ENCODE data around the gene SLC17A3.

SLC17A3 gene

DNA sequence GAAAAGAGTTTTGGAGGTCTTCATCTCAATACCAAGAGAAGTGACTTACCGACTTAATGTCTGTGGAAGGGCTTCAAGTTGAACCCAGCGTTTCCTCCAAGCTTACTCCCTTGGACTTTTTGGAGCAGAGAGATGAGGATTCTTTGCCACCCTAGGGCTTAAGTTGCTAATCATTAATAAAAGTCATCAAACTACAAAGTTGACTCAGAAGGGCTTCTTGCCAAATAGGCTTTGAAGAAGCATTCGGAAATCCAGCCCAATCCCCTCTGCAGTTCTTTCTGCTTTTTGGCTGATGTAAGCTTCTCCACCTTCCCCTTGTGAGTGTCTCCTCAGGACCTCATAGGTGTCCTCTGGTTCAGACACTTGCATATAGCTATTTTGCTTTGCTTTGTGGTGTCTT, at the start of gene SLC17A3:
SLC17A3 (minus strand) TSS at position 126 of the 400 bp plus-strand sequence. CDS start 5,856 bp downstream, outside the sequence.
- DNase-seq, result no peak

DNA sequence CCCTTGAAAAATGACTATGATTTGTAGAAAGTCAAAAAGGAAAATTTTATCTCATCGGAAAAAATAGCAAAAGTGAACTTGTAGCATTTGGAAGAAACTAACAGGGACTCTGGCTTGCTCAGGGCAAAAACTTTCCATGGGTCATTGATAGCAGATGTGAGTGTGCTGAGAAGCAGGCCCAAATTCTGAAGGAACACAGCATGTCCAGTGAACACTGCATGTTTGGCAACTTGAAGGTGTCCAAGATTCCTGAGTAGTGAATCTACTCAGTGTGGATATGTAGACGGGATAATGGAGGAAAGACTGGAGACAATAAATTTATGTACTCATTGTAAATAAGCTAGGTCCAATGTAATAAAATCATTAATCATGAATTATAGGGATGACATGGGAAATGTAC, 48.3 kb upstream of the SLC17A3 start:
- DNase-seq, result no peak

DNA sequence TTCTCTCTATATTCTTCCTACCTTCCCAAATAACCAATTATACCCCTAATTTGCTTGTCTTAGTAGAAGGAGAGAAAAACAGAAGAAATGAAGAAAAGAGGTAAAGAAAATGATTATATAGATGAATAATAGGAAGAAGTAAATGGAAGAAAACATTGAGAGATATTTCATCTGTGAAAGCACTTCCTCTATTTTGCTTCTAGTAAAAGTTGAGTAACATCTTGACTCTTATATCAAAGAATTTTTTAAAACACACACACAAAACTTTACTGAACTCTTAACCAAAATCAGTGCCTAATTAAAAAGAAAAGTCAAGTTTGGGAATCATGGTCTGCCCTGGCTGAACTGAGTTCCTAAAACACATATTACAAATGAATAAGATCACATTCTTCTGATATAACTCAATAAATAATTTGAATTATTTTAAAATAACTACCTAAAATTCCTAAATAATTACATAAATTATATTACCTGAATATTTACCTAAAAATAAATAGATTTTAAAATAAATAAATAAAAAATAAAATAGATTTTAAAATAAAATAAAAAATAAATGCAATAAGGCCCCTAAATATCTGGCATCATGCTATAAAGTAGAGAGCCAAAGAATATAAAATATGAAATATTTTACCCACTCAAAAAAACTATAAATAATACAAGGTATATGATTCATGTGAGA, 47.6 kb upstream of the SLC17A3 start:
- DNase-seq, result no peak

DNA sequence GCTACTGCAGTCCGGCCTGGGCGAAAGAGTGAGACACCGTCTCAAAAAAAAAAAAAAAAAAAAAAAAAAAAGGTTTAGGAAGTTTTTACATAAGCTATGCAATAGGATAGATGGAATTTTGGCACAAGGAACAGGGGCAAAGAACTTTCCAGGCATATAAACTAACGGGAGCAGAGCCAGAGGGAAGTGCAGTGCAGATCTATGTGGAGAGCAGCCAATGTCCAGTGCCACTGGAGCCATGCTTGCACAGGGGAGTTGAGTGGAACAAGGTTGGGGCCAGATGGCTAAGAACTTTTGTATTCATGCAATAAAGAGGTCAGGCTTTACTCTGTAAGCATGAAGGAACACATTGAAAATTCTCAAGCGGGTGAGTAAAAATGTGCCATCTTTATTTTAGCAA, 45.6 kb upstream of the SLC17A3 start:
- DNase-seq, result no peak

DNA sequence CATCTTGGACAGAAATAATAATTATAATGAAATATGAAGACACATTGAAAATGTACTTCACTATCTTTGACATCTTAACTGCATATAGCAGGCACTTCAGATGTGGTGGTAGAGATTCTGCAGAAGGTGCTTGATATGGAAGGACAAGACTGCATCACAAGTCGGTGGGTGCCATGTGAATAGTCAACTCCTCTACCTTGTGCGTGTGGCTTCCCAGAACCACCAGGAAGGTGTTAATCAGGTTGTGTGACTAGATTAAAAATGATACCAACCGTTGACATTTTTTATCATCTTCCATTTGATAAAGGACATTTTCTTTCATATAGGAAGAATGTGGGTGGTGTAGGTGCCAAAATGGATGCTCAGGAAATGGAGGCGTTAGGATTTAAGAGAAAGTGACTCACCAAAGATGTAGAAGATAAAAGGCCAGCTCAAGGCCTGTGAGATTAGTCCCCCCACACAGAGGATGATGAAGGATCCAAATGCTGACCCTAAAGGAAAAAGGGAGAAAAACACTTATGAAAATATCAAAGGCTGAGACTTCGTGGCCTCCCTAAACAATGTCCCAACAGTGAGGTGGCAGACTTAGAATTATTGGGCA, 44.1 kb upstream of the SLC17A3 start:
- DNase-seq, result no peak

DNA sequence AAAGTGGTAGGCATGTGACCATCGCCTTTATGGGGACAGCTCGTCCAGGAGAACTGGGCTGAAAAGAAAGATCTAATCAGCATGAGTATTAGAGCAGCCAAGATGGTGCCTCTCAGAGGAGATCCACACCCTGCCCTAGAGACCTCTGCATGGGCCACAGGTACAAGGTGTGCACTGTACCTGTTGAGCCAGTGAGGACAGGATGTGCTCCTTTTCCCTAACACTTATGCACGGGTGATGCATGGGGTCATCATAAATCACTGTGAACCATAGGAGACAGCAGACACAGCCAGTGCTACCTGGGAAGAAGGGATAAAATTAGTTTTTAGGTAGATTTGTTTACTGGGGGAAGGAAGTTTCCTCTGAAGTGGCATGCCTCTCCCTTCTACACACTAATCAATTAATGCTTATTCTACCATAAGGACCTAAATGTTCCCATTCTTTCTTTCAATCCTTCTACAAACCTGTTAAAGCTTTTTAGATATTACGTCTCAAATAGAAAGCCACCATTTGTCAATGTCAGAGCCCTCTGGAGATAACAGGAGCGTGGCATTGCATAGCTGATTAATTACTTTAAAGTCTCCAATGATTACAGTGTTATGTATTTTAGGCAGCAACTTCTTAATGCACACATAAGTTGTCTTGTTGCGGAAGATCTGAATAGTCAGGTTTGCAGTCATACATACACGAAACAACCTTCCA, 42.9 kb upstream of the SLC17A3 start:
- DNase-seq, result no peak

DNA sequence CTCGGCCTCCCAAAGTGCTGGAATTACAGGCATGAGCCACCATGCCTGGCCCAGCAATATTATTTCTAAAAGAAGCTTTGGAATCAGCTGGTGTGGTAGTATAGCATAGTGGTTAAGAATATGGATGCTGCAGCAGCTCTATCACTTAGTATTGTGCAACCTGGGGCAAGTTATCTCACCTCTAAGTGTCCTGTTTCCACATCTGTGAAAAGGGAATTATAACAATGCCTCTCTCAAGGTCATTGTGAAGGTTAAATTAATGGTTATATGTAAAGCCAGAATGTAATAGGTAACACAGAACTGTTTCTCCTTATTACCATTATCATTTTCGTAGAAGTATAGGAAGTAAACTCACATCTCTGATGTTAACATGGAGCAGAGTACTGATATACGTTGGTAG, 42.3 kb upstream of the SLC17A3 start:
- no peak for DNase-seq

- no peak for DNase-seq
These were observed 39.7 kb upstream of the SLC17A3 start for GRCh38 chr6:25913741-25914140.

- no peak for DNase-seq
These were observed 37.3 kb upstream of the SLC17A3 start for GRCh38 chr6:25911351-25911750.

- no peak for DNase-seq
These were observed 33.5 kb upstream of the SLC17A3 start for GRCh38 chr6:25907475-25908014.

DNA sequence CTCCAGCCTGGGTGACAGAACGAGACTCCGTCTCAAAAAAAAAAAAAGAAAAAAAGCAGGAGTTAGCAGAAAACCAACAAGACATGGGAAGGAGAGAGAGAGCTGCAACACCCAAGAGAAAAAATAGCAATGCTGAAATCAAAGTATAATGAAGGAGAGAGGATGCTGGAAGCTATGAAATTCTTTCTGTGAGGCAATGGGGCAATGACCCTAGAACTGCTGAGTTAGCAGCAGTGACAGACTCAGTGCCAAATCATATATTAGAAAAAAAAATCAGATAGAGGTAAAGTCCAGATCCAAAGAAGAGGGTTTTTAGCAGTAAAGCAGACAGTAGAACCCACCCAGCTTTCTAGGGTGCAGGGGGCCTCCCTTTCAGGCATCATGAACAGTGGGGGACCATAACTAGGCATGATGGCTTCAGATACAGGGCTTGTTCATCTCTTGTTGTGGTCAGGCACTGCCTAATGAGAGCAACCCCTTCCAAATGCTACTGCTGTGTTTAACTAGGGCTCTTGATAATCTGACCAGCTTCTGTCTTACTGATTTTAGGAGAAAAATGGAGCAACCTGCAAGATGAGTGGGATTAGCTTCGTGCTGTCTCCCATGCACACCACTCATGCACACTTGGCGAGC, 29.5 kb upstream of the SLC17A3 start:
- DNase-seq, result no peak

- no peak for DNase-seq
These were observed 28.0 kb upstream of the SLC17A3 start for GRCh38 chr6:25902071-25902470.

DNA sequence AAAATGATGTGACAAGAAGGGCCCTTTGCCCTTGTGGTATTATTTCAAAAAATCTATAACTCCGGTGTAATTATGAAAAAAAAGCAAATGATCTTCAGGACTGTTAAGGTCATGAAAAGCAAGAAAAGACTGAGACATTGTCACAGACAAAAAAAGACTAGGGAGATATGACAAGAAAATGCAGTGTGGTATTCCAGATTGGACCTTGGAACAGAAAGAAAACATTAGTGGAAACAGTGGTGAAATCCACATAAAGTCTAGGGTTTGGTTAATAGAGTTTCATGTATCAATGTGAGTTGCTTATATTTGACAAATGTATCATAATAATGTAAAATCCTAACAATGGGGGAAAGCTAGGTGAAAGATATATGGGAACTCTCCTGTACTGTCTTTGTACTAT, 26.8 kb upstream of the SLC17A3 start:
- DNase-seq, result no peak

- no peak for DNase-seq
These were observed 25.8 kb upstream of the SLC17A3 start for GRCh38 chr6:25899580-25900408.

DNA sequence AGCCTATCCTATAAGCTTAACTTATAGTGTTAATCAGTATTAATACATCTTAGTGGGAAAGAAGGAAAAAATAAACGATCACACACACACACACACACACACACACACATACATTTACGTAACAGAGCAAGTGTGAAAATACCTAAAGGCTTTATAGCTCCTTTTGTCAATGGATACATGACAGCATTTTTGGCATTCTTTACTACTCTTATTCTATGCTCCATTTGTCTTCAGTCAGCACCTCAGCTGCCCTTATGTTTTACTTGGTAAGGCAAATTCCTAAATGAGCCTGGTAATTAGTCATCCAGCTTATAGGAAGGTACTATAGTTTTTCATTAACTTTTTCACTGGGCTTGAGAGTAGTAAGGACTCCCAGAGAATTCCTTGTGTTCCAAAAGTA, 25.1 kb upstream of the SLC17A3 start:
- no peak for DNase-seq

GRCh38 chr6:25898289-25898977, 24.4 kb upstream of the SLC17A3 start:
- DNase-seq, result no peak

DNA sequence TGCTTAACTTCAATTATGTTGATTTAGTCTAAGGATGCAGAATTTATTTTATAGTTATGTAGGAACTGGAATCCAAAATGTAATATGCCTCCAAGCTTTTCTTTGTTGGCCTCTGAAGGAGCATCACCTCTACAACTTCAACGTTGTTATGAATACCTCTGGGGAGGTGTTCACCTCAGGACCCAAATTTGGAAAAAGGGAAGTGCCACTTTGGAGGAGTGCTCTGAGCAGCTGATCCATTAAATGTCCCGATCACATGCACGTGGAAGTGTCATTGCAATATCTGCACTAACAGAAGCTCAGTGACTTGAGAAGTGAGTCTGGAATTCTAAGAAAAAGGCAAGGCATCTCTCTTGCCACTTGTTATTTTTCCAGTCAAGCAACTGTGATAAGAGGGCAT, 22.2 kb upstream of the SLC17A3 start:
- DNase-seq, result no peak

DNA sequence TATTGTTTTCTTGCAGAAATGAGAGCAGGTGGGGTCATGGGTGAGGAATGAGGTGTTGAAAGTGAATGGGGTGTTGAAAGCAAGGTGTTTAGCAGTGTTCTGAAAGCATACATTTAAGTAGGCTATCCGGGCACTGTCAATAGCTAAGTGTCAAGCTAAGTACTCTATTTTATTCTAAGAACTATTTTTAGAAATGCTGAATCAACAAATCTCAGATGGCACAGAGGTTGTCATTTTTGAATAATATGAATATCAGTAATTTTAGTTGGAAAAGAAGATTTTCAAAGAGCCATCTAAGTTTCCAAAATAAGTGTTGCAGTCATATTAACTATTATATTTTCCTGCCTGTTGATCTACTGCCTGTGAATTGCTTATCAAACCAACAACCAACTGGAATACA, 21.7 kb upstream of the SLC17A3 start:
- DNase-seq, result no peak

- no peak for DNase-seq
These were observed 19.7 kb upstream of the SLC17A3 start for GRCh38 chr6:25893778-25894177.

DNA sequence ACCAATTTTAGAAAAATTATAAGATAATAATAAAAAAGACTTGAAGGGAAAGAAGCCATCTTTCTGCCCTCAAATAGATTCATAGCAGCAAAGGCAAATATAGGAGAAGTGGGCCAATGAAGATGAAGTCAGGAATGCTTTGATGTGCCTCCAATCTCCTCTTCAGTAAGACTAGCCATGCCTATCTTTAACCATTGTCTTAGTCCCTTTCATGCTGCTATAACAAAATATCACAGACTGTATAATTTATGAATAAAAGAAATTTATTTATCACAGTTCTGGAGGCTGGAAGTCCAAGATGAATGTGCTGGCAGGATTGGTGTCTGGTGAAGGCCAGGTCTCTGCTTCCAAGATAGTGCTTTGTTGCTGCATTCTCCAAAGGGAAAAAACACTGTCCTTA, 18.8 kb upstream of the SLC17A3 start:
- no peak for DNase-seq

DNA sequence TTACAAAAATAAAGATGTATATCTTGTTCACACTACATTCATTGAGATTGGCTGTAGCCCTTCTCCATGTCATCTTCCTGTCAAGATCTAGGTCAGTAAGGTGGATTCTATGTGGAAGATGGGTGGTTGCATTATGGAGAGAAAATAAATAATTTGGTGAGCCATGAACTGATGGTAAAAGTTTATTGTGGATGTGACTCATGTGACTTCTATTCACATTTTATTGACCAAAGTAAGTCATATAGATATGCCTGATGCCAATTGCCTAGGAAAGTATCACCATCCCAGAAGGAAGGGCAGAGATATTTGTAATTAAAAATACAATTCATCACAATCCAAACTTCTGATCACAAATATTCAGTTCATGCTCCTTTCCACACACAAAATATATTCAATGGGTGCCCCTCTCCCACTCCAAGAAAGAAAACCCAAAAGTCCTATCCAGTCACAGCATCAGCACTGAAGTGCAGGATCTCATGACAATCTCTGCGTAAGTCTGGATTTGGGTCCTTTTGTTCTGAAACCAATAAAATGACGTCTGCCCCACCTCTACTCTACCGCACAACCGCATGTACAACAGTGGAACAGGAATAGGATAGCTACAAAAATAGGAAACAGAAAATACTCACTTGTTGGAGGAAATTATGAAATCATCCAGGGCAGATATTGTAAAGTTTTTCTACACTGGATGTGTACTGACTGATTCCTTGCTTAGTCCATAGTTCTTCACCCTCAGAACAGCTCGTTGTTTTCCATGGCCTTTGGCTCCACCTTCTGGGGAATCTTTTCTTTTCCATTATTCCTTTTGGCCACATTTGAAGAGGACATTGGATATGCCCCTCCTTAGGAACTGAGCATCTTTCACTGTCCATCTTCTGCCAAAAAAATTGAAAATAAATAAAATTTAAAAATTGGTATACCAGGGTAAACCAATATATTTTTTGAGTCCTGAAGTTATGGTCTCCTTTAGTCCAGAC, 16.1 kb upstream of the SLC17A3 start:
- DNase-seq, result peak; percentile 34

Data from NCI-H2171 (cell line).